NCI-H1105 (cell line): Measurements from ENCODE around the gene COMP.
"Not testable (repeated sequence)": the region's sequence is repeated elsewhere in the genome, so short reads cannot be mapped to it uniquely, and the experiment has no call there.

Experiments
- DNase-seq: peaks from one replicate; lab custom pipeline; 2025; lab: John Stamatoyannopoulos, UW

Gene COMP

DNA sequence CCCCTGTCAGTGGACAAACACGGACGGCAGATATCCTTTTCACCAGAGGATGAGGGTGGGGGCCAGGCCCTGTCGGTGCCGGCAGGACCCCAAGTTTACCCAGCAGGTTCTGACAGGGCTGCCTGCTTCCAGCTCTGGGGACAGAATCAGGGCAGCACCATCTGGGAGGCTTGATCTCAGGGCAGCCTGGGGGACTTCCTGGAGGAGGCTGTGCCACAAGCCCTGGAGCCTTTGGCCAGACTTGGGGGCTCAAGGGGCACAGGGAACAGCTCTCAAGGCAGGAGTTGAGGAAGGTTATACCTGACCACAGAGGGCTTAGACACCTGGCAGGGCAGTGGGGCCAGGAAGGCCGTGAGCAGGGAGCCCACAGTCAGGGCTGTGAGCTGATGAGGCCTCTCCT lies 45.2 kb downstream of the COMP start:
- DNase-seq = no peak

- no peak for DNase-seq
These were observed 45.9 kb downstream of the COMP start for GRCh38 chr19:18745012-18745735.

DNA sequence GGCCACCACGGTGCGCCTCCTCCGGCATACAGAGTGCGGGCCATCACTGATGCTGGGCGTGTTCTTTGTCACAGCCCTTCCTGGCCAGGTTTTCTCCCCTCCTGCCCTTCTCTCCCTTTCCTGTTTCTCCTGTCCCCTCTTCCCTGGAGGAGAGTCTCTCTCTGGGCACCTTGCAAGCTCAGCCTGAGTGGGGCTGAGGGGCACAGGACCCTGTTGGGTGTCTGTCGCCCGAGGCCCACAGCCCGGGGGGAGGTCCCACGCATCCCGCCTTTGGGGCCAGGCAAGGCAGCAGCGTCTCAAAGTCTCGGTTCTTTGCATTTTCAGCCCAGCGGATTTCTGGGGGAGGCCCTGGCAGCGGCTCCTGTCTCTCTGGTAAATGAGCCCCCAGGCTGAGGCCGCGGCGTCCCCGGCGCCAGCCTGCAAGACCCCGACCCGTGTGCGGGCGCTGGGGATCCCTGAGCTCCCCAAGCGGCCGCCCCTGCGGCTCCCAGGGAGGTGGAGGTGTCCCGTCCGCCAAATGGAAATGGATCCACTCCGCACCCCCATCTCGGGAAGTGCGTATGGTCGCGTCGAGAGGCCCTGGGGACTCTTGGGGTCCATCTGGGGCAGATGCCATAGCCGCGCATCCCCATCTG lies 47.2 kb downstream of the COMP start:
- DNase-seq = no peak

GRCh38 chr19:18742838-18743783 lies 48.0 kb downstream of the COMP start:
- no peak for DNase-seq

DNA sequence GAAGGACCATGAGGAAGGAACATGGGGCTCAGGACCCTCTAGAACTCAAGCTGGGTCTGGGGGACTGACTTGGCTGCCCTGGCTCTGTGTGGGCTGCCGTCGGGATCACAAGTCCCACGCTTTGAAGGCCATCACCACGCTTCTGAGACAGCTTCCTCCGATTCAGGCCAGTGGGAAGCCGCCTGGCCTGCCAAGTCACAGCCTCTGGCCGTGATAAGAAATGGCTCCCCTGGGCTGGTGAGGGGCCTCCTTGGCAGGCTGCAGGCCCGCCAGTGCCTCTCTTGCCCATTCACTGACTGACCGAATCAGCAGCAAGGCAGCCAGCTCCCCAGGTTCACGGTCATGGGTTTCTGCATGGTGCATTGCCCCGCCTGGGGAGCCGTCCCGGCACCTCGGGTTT lies 48.8 kb downstream of the COMP start:
- no peak for DNase-seq

DNA sequence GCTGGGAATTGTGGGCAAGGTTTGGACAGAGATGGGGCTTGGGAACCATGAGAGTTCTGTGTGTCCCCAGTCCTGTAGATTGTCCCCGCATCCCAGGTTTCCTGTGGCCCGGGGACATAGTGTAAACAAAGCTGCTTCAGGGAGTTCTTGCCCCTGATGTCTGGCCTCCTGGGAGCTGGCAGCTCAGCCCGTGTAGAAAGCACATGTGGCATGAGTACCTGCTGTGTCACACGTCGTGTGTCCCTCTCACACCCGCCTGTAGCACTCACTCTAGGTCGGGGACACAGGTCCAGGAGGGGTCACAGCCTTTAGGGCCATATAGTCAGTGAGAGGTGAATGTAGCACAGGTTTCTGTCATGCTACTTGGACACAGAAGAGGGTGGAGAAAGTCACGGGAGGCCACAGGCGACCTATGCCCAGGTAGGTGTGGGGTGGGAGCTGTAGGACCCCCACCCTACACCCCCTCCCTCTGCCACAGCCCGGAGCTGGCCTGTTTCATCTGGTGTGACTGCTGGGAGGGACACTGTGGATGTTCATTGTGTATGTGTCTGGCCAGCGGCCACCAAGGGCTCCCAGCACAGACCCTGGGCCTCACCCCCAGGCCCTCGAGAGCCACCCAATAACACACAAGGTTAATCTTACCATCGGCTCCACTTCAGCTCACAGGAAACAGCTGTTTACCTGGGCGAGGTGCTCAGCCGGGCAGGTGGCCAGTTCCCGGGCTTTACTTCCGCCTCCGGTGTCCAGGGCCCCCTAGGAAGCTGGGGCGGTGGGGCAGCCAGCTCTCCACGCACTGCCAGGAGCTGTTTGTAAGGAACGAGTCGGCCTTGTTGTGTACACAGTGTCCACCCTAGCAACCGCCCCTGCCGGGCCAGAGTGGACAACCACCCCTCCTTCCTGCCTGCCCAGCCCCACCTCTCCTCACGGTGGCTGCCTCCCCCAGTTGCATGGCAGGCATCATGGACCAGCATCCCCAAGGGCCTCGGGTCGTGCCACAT lies 49.7 kb downstream of the COMP start:
- peak; percentile 32 for DNase-seq

DNA sequence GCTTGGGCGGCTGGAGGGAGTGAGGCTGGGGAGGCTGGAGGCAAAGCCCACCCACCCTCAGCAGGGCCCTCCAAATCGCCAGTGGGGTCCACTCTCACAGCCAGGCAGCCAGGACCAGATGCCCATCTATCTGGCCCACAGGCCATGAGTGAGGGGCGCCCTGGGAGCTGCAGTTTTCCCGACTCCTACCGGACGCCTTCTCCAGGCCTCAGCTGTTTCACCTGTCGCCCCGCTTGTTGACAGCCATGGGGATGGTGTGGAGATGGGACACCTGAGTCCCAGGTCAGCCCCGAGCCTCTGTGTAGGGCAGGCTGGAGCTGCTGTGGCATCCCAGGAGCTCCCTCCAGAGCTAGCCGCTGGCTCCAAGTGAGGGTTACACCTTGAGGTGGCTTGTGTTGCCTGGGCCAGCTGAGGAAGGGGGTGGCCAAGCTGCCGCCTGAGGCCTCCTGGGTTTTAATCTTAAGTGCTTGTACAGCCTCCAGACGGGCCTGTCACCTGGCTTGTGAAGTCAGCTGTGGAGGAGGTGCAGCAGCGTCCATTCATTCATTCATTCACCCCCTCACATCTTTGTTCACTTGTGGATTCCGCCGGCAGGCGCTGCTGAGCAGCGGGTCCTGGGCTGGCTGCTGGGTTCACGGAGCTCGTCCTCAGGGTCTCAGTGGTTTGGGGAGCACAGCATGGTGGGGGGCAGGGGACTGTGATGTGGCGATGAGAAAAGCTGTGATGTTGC lies 52.0 kb downstream of the COMP start:
- no peak for DNase-seq

DNA sequence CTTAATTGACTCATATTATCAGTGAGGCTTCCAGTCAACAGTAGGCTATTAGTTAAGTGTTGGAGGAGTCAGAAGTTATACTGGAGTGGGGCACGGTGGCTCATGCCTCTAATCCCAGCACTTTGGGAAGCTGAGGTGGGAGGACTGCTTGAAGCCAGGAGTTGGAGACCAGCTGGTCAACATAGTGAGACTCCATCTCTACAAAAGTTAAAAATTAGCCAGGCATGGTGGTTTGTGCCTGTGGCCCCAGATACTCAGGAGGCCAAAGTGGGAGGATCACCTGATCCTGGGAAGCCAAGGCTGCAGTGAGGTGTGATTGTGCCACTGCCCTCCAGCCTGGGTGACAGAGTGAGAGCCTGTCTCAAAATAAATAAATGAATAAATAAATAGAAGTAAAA lies 53.2 kb downstream of the COMP start:
- DNase-seq = no peak

GRCh38 chr19:18737337-18737953 lies 53.7 kb downstream of the COMP start:
- no peak for DNase-seq

DNA sequence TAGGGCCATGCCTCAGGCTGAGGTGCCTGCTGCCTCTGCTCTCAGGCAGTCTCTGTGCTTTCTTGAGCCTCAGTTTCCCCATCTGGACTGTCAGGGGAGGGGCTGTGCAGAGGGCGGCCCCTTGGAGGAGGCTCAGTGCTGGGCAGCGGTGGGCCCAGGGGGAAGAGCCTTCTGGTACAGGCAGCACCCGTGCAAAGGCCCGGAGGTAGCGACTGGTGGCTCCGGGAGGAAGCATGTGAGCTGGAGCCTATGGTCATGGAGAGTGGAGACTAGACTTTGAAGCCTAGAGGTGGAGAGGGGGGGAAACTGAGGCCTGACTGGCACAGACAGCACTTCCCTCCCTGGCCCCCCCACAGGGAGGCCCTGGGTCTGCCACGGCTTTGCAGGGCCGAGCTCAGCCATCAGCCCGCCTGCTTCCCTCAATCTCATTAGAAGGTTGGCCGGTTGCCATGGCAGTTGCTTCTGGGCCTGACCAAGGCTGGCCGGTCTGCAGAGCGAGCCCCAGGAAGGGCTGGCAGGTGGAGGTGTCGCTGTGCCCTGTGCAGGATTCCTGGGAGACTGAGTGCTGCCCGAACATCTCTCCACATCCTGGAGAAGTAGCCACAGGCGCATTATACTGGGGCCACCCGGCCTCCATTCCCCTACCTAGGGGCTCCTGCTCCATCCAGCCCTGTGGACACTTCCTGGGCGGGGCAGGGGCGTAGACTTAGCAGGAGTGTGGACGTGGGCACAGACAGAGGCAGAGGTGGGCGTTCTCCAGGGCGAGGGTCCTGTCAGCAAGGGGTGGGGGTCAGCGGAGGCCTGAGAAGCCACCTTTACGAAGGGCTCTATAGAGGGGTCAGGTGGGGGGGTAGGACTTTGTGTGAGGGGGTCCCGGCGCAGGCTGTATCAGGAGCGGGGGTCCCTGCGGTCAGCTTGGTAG lies 54.4 kb downstream of the COMP start:
- no peak for DNase-seq

GRCh38 chr19:18735752-18736151 lies 55.4 kb downstream of the COMP start:
- no peak for DNase-seq

- DNase-seq = no peak
These were observed 55.8 kb downstream of the COMP start for GRCh38 chr19:18735324-18735723.

DNA sequence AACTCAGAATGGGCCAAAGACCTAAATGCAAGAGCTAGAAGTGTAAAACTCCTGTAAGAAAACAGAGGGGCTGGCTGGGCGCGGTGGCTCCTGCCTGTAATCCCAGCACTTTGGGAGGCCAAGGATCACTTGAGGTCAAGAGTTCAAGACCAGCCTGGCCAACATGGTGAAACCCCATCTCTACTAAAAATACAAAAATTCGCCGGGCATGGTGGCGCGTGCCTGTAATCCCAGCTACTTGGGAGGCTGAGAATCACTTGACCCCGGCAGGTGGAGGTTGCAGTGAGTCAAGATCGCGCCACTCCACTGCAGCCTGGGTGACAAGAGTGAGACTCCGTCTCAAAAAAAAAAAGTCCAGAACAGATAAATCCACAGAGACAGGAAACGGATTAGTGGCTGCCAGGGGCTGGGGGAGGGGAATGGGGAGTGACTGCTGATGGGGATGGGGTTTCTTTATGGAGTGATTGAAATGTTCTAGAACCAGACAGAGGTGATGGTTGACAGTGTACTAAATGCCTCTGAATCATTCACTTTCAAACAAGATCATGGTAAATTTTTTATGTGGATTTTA lies 57.3 kb downstream of the COMP start:
- not testable (repeated sequence) for DNase-seq

GRCh38 chr19:18733196-18733647 lies 57.9 kb downstream of the COMP start:
- peak; percentile 10 for DNase-seq
